Ishikawa (cell line): ENCODE measurements around the gene CHIC2.

ENCODE experiments used
- CEBPB ChIP-seq: IDR thresholded peaks from 2 replicates; pipeline ENCODE4 v1.6.1; 2012
- EGR1 ChIP-seq: IDR thresholded peaks from 2 replicates; pipeline ENCODE4 v1.6.1; 2012
- MAX ChIP-seq: IDR thresholded peaks from 2 replicates; pipeline ENCODE4 v1.6.1; 2012
- TEAD4 ChIP-seq: IDR thresholded peaks from 2 replicates; pipeline ENCODE4 v1.6.1; 2012
- ZBTB7A ChIP-seq: IDR thresholded peaks from 2 replicates; pipeline ENCODE4 v1.6.1; 2012; ENCODE audit warnings: low read depth

- TF ChIP-seq MAX (no peak), CEBPB (no peak), EGR1 (no peak), TEAD4 (no peak), ZBTB7A (no peak)
Measured at GRCh38 chr4:54063229-54063628, 1.2 kb downstream of the CHIC2 start.
